OCI-M2 (cell line): Measurements from ENCODE around the gene NRSN2.

ENCODE experiments used
- DNase-seq: peaks from one replicate; lab custom pipeline; 2025; ENCODE audit not compliant: unreplicated experiment; lab: John Stamatoyannopoulos, UW

Gene NRSN2, protein sequence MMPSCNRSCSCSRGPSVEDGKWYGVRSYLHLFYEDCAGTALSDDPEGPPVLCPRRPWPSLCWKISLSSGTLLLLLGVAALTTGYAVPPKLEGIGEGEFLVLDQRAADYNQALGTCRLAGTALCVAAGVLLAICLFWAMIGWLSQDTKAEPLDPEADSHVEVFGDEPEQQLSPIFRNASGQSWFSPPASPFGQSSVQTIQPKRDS

DNA sequence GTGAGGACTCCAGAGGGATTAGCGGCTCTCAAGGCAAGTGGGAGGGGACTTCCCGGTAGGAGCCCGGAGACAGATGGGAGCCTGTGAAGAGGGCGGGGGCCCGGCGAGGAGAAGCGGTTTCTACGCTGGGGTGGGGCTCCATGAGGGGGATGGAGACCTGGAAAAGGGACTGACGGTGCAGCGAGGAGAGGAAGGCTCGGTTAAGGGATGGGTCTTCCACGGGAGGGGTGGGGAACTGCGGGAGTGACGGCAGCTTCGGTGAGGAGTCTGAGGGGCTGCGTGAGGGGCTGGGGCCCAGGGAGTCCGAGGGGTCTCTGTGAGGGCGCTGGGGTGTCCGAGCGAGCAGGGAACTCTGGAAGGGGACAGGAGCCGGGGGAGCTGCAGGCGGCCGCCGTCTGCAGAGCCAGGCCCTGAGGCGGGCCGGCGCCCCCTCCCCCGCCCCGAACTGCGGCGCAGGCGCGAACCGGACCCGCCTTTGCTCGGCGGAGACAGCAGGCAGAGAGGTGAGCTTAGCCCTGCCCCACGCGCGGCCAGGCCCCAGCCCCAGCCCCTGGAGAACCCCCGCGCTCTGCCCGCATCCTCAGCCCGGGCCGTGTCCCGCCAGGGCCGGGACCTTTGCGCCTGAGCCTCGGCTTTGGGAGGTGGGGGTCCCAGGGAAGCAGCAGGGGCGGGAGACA, at the start of gene NRSN2:
Gene NRSN2, plus strand, starts transcription at position 472 of the 677 bp plus-strand sequence. CDS start 2,533 bp downstream, outside the sequence.
- no peak for DNase-seq

DNA sequence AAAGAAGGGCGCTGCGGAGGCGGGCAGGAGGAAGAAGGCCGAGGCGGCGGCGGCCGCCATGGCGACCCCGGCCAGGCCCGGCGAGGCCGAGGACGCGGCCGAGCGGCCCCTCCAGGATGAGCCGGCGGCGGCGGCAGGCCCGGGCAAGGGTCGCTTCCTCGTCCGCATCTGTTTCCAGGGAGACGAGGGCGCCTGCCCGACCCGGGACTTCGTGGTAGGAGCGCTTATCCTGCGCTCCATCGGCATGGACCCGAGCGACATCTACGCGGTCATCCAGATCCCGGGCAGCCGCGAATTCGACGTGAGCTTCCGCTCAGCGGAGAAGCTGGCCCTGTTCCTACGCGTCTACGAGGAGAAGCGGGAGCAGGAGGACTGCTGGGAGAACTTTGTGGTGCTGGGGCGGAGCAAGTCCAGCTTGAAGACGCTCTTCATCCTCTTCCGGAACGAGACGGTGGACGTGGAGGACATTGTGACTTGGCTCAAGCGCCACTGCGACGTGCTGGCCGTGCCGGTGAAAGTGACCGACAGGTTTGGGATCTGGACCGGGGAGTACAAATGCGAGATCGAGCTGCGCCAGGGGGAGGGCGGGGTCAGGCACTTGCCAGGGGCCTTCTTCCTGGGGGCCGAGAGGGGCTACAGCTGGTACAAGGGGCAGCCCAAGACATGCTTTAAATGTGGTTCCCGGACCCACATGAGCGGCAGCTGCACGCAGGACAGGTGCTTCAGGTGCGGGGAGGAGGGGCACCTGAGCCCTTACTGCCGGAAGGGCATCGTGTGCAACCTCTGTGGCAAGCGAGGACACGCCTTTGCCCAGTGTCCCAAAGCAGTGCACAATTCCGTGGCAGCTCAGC, 48.8 kb upstream of the NRSN2 start:
- no peak for DNase-seq

DNA sequence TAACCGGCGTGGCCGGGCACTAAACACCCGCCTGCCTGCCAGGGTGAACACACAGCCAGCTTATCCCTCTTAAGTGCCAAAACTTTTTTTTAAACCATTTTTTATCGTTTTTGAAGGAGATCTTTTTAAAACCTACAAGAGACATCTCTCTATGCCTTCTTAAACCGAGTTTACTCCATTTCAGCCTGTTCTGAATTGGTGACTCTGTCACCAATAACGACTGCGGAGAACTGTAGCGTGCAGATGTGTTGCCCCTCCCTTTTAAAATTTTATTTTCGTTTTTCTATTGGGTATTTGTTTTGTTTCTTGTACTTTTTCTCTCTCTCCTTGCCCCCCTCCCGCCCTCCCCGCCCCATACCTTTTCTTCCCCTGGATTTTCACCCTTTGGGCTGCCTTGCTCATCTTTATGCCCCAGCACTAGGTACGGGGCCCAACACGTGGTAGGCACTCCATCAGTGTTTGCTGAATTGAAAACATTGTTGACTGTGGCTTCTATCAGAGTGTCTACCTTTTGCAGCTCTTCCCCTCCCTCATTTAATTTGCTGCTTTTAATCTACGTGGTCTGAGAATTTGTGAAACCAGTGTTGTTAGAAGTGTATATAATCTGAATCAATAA, 48.0 kb upstream of the NRSN2 start:
- DNase-seq, result no peak

DNA sequence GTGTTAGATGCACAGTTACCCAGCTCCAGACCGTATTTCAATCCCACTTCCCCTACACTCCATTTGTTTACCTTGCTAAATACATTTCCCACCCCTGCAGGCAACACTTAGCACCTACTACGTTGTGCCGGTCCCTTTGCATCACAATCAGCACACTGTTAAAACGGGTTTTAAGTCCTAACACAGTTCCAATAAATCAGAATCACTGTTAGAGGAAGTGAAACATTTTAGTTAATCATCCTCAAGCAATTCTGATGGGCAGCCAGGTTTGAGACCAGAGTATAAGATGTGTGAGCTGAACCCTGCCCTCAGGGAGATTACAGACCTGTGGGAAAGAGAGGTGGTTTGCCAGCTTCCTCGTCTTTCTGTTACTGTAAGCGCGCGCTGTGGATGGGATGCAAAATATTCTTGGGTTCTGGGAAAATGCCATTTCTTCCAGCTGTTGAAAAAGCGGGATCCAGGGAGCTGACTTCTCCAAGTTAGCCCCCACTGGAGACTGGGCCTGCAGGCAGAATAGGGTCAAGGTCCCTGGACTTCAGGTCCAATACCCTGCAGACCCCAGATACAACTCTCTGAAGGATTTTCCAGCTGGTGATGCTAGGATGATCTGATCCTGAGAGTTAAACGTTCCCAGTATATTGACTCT, 46.4 kb upstream of the NRSN2 start:
- no peak for DNase-seq

DNA sequence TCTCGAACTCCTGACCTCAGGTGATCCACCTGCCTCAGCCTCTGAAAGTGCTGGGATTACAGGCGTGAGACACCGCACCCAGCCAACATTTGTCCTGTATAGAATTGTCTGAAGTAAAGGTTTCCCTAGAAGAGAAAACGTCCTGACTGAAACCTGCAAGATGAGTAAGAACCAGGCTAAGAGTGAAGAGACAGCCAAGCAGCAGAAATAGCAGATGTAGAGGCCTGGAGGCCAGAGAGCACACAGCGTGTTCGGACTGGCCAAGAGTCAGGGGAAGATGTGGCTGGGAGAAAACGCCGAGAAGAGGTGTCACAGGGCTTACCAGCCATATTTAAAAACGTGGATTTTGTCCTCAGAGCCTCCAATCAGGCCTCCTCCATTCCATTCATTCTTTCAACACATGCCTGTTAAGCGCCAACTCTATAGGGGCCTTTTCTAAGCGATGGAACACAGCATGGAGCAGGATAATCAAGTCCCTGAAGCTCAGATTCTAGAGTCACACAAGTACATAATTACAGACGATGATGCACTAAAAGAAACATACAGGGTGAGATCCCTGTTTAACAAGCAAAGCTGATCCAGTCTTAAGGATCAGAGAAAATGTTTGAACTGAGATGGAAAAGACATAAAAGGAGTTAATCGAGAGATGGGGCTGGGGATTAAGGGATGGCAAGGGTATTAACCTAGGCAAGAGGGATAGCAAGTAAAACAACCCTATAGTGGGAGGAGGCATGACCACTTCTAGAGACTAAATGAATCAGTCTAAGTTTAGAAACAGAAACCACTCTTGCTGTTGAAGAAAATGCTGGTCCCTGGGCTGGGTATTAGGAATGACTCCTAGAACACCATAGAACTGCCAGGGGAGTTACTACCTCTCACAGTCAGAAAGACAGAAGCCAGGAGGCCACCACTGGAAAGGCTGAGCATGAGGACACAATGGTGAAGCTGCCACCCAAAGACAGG, 44.7 kb upstream of the NRSN2 start:
- no peak for DNase-seq

DNA sequence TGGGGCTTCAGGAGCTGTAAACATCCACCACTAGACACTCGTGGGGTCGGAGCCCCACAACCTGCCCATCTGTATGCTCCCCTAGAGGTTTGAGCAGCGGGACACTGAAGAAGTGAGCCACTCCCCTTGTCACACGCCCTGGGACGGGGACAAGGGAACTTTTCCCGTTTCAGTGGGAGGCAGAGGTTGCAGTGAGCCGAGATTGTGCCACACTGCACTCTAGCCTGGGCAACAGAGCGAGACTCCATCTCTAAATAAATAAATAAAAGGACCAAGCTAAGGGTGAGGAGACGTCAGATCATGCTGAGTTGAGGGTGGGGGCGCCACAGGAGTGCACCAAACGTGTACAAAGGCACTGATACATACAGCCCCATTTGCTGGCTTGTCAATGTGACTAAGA, 41.2 kb upstream of the NRSN2 start:
- no peak for DNase-seq

DNA sequence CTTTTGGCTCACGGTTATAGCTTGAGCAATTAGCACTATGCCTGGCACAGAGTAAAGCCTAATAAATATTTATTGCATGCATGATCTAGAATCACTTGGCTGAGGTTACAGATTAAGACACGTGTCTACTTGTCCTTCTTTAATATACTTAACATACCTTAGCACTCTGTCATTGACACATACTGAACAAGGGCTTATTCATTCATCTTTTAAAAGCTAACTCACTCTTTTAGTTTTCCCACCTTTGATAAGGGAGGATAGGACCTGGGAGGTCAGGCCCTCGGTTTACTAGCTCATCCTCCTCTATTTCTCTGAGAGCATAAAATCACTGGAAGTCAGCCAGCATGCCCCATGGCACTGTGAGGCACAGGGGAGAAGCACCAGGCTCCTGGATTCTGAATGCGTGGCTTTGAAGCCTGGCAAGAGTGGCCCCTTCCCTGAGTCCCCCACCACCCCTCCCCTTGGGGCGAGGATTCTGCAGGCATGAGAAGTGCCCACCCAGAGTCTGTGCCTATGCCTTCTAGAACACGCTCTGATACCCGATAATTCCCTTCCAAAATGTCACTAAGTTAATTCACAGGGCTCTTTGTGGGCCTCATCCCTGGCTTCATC, 38.4 kb upstream of the NRSN2 start:
- DNase-seq, result no peak

DNA sequence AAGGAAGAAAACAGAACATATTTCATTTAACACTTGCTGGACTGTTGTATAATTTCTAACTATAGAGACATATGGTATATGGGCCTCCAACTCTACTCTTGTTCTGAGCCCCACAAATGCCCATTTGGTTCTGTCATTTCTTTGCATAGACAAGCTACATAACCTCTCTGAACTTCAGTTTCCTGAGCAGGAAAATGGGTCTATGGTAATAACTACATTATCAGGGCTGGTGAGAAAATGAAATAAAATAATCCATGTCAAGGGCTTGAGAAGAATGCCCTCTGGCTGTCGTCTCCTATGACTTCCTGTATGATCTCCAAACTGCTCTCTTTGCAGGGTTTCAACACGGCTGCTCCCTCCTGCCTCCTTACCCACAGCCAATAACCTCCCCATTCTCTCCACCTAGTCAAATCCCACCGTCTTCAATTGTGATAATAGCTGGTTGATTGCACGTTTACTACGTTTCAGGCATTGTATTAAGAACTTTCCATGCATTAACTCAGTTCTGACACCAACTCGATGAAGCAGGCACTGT, 37.5 kb upstream of the NRSN2 start:
- no peak for DNase-seq

DNA sequence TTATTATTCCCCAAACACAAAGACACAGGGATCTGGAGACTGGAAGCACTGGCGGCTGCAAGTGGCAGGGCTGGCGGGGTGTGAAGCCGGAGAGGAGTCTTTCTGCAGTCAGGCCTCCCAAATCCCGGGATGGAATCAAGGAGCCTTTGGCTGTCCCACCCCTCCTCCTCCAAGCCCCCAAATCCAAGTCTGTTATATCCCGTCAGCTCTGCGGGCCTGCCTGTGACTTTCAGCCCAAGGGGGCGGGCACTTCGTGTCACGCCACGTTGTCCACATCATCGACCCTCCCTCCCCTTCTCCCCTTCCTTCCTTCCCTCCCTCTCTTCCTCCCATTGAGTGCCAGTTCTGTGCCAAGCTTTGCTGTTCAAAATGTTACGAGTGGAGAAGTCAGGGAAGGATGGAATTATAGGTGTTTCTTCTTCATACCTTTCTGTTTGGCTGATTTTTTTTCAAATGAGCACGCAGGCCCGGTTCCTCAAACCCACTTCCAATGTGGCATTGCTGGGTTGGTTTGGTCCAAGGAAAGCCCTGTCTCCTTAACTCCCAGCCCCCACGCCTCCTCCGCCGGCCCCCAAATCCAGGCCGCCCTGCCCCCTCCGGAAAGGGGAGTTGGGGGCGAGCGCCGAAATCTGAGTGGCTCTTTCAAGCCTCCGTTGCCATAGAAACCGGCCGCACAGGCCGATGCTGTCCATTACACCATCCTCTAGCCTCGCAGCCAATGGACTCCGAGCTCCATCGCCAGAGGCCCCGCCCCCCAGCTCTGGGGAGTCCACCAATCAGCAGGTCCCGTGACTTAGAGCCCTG, 36.9 kb upstream of the NRSN2 start:
- DNase-seq, result no peak

DNA sequence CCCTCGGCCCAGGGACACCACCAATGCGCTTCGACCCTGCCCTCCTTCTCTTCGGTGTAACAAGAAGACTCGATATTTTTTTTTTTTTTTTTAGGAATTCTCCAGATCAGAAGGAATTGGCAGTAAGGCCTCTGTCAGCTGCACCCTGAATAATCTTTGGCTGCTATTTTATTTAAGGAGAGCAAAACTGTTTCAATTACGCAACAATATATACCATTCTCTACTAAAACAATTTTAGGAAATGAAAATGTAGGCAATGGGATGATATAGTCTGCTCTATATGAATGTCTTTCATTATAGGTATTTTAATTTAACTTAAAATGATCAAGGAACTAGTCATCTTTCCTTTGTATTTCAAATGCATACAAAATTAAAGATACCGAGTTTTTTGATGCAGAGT, 36.3 kb upstream of the NRSN2 start:
- no peak for DNase-seq

DNA sequence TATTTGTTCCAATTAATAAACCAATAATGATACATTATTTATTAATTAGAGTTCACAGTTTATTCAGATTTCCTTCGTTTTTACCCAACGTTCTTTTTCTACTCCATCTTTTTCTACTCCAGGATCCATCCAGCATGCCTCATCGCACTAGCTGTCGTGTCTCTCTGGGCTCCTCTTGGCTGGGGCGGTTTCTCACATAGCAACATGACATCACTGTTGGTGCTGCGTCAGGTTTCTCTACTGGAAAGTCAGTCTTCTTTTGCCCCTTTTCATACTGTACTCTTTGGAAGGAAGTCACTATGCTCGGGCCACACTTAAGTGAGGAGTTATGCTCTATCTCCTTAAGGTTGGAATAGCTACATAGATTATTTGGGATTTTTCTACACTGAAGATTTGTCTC, 35.3 kb upstream of the NRSN2 start:
- no peak for DNase-seq

DNA sequence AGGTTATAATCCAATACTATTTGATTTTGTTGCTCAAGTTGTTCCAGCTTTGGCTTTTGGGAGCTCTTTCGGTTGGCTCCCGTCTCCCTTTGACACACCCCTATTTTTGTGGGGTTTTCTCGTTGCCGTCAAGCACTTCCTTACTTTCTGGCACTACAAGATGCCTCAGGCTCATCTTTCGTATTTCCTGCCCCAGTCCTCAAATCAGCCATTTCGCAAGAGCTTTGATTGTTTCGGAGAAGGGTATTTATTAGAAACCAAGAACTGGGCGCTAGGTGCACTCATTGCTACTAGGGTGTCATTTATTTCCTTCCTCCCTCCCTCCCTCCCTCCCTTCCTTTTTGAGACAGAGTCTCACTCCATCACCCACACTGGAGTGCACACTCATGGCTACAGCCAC, 34.8 kb upstream of the NRSN2 start:
- DNase-seq, result no peak

DNA sequence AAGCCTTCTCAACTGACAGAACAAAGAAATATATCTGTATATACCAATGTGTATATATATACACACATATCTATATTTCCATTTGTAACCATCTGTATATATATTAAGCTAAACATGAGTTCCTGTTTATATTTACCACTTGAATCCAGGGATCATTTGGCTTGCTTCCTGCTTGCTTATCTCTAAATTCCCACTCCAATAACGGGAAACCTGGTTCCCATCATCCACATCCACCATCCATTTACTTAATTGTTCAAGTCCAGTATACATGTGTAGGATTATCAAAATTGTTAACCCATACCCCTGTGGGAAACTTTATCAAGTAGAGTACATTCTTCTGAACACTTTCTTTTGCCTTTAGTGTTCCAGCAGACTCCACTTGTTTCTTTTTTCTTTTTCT, 34.0 kb upstream of the NRSN2 start:
- DNase-seq, result no peak

DNA sequence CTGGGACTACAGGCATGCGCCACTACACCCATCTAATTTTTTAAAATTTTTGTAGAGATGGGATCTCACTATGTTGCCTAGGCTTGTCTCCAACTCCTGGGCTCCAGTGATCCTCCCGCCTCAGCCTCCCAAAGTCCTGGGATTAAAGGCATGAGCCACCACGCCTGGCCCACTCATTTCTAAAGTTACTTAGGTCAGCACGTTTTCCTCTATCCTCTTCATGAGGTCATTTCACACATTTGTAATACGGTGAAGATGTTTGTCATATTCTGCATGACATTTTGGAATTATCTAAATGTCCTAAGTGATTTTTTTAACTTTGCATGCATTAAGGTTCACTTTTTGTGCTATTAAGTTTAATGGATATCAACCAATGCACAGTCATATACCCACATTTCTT, 33.5 kb upstream of the NRSN2 start:
- no peak for DNase-seq

DNA sequence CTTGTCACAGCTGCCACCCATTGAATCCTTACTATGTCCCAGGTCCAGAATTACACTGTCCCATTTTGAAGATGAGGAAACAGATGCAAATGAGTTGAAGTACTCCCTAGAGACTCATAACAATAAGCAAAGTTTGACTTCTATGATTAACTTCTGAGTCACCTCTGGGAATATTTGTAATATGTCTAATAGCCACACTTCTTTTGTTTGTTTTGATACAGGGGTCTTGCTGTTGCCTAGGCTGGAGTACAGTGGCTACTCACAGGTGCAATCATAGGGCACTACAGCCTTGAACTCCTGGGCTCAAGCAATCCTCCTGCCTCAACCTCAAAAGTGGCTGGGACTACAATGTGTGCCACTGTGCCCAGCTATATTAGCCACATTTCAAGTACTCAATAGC, 33.0 kb upstream of the NRSN2 start:
- no peak for DNase-seq

DNA sequence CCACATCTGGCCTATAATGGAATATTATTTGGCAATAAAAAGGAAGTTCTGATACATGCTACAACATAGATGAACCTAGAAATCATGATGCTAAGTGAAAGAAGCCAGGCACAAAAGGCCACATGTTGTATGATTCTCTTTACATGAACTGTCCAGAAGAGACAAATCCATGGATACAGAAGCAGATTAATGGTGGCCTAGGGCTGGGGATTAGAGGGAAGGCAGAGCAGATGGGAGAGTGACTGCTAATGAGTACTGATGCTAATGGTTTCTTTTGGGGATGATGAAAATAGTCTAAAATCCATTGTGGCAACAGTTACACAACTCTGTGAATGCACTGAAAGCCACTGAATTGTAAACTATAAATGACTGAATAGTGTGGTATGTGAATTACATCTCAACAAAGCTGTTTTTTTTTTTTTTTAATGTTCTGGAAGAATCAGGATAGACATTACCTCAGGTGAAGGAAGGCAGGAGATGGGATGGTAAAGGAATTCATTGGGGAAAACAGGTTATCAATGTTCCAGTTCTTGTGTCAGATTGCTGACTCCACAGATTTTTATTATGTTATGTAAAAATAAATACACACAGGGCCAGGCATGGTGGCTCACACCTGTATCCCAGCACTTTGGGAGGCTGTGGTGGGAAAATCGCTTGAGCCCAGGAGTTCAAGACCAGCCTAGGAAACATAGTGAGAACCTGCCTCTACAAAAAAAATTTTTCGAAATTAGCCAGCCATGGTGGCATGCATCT, 30.4 kb upstream of the NRSN2 start:
- DNase-seq, result no peak

DNA sequence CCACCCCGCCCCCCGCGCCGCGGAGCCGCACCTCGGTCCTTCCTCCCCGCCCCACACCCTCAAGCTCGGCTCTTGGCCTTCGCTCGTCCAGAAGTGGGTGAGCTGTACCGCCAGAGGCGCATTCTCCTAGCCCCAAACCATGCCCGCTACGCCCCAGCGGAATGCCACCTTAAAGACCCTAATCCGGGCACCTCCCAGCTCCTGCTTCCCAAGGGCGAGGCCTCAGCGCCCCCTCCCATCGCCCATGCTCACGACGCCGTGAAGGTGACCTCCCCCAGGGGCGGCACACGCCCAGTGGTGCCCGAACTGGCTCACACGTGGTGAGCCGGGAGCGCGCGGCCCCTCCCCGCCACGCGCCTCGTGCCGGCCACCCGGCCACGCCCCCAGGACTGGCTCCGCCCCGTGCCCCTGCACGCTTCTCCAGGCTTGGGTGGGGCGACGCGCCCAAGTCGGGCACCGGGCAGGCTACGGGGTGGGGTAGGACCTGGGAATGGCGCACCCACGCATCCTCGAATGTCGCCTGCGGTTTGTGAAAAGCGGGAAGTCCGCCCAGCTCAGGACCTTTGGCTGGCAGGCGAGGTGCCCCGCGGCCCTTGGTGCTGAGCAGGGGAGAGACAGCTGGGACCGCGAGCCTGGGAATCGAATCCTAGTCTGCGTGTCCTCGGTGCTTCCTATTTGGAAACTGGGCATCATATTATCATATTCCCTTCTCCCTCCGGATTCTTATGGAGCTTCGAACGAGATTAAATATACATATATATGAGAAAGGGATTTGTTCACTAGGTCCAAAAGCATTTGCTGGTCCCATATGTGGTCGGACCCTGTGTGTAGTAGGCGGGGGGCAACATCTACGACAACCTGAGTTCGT, 22.5 kb upstream of the NRSN2 start:
- peak; percentile 84 for DNase-seq
